Stimulated activated CD4-positive, alpha-beta T cell treated with anti-CD3 and anti-CD28 coated beads, TNF-alpha, amount 100 ng/mL, for 24 hours (primary cell): Measurements from ENCODE around the gene REPIN1.

Experiments
- DNase-seq, 3 experiments: peaks; one replicate each; pipeline ENCODE4 v3.0.0-alpha.2; 2020; ENCODE audit warnings: low read depth in 3 of 3

The REPIN1 gene

GRCh38 chr7:150407588-150408392, 39.2 kb downstream of the REPIN1 start:
- no peak for DNase-seq

- no peak for DNase-seq
These were observed 40.0 kb downstream of the REPIN1 start for GRCh38 chr7:150408393-150409299.

GRCh38 chr7:150409300-150410030, 40.8 kb downstream of the REPIN1 start:
- no peak for DNase-seq

- DNase-seq: no peak
These were observed 41.5 kb downstream of the REPIN1 start for GRCh38 chr7:150410131-150410530.

GRCh38 chr7:150410680-150411346, 42.2 kb downstream of the REPIN1 start:
- DNase-seq: no peak

GRCh38 chr7:150411606-150412005, 43.0 kb downstream of the REPIN1 start:
- DNase-seq: no peak

GRCh38 chr7:150412016-150412415, 43.4 kb downstream of the REPIN1 start:
- no peak for DNase-seq

- DNase-seq: no peak
These were observed 44.2 kb downstream of the REPIN1 start for GRCh38 chr7:150412518-150413488.

GRCh38 chr7:150413640-150414081, 45.0 kb downstream of the REPIN1 start:
- DNase-seq: no peak

- DNase-seq: no peak
These were observed 46.8 kb downstream of the REPIN1 start for GRCh38 chr7:150415161-150416153.

GRCh38 chr7:150417239-150417638, 48.6 kb downstream of the REPIN1 start:
- DNase-seq: no peak

GRCh38 chr7:150417863-150418262, 49.2 kb downstream of the REPIN1 start:
- DNase-seq: no peak

- DNase-seq: no peak
These were observed 51.6 kb downstream of the REPIN1 start for GRCh38 chr7:150420242-150420641.

GRCh38 chr7:150420987-150421674, 52.5 kb downstream of the REPIN1 start:
- peak; percentile 67 to 83 (median 81) for DNase-seq

- DNase-seq: no peak
These were observed 53.2 kb downstream of the REPIN1 start for GRCh38 chr7:150421831-150422230.
